Breast epithelium (tissue), 3 donors: ENCODE data around the gene SPRR2A.
"Not testable (repeated sequence)": the region's sequence is repeated elsewhere in the genome, so short reads cannot be mapped to it uniquely, and the experiment has no call there.

ENCODE experiments used
- POLR2A ChIP-seq: fragments of 450-650 bp; IDR thresholded peaks from one replicate; pipeline ENCODE4 v1.6.1; 2016; ENCODE audit warnings: antibody characterized with exemption, mild to moderate bottlenecking, moderate library complexity
- POLR2AphosphoS5 ChIP-seq, 3 donors: sonication (generic); formaldehyde crosslinking; IDR thresholded peaks; one replicate each; pipeline ENCODE4 v1.6.1; 2017; ENCODE audit warnings: antibody characterized with exemption in 3 of 3
- TF ChIP-seq, protein P1 (sequence below), 3 donors: fragments of 450-650 bp; IDR thresholded peaks; one replicate each; pipeline ENCODE4 v1.5.1; 2016 to 2017; ENCODE audit warnings: antibody characterized with exemption in 3 of 3, mild to moderate bottlenecking in 3 of 3, moderate library complexity in 3 of 3

DNA sequence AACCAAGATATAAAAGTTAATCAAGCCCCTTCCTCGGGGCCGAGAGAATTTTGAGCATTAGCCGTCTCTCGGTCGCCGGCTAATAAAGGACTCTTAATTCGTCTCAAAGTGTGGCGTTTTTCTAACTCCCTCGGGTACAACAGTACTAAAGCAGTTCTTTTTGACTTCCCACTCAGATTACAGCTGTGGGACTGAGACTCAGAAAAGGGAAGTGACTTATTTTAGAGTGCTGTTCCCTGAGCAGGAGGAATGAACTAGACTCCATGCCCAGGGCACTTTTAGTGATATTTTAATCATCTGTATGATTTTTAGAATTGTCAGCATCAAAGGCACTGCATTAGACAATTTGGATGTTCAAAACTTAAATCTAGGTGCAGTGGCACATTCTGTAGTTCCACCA lies 35.0 kb downstream of the SPRR2A start:
- TF ChIP-seq POLR2AphosphoS5 (IDR thresholded peaks at IDR 0.05); POLR2A: not testable (repeated sequence)
- TF ChIP-seq, protein P1, sequence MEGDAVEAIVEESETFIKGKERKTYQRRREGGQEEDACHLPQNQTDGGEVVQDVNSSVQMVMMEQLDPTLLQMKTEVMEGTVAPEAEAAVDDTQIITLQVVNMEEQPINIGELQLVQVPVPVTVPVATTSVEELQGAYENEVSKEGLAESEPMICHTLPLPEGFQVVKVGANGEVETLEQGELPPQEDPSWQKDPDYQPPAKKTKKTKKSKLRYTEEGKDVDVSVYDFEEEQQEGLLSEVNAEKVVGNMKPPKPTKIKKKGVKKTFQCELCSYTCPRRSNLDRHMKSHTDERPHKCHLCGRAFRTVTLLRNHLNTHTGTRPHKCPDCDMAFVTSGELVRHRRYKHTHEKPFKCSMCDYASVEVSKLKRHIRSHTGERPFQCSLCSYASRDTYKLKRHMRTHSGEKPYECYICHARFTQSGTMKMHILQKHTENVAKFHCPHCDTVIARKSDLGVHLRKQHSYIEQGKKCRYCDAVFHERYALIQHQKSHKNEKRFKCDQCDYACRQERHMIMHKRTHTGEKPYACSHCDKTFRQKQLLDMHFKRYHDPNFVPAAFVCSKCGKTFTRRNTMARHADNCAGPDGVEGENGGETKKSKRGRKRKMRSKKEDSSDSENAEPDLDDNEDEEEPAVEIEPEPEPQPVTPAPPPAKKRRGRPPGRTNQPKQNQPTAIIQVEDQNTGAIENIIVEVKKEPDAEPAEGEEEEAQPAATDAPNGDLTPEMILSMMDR (IDR thresholded peaks at IDR 0.05) = not testable (repeated sequence)
